NCI-H446 (cell line): Measurements from ENCODE around the gene ACOT8.
A peak's percentile ranks its signal among the peaks of the same experiment; 100 is the strongest.
"Not testable (repeated sequence)": the region's sequence is repeated elsewhere in the genome, so short reads cannot be mapped to it uniquely, and the experiment has no call there.

Source experiments
- DNase-seq, 2 experiments: peaks; one replicate each; lab custom pipeline; 2025; lab: John Stamatoyannopoulos, UW

Gene ACOT8

GRCh38 chr20:45857114-45857881 lies at the start of gene ACOT8, which contains the start of gene ZSWIM3:
ACOT8 (minus strand) TSS chr20:45857392; CDS start chr20:45857315, 77 bp downstream.
ZSWIM3 (plus strand) TSS chr20:45857614; CDS start chr20:45857826, 212 bp downstream.
- DNase-seq: peak; percentile 100

DNA sequence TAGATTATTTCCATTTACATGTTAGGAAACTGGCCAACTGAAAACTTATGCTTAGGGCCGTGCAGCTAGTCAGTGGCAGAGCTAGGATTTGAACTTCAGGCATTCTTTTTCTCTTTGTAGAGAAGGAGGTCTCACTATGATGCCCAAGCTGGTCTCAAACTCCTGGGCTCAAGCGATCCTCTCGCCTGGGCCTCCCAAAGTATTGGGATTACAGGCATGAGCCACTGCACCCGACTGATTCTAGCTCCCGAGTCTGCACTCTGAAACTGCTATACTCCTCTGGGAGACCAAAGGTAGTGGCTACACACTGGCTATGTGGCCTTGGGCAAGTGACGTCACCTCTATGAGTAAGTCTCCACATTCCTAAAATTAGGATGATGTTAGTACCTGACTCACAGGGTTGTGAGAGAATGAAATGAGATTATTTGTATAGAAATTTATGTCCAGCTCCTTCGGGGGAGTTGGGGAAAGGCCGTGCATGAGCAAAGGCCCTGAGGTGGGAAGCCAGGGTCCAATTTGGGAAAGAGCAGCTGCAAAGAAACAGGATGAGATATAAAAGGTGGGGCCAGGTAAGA lies 48.4 kb upstream of the ACOT8 start:
- no peak for DNase-seq

DNA sequence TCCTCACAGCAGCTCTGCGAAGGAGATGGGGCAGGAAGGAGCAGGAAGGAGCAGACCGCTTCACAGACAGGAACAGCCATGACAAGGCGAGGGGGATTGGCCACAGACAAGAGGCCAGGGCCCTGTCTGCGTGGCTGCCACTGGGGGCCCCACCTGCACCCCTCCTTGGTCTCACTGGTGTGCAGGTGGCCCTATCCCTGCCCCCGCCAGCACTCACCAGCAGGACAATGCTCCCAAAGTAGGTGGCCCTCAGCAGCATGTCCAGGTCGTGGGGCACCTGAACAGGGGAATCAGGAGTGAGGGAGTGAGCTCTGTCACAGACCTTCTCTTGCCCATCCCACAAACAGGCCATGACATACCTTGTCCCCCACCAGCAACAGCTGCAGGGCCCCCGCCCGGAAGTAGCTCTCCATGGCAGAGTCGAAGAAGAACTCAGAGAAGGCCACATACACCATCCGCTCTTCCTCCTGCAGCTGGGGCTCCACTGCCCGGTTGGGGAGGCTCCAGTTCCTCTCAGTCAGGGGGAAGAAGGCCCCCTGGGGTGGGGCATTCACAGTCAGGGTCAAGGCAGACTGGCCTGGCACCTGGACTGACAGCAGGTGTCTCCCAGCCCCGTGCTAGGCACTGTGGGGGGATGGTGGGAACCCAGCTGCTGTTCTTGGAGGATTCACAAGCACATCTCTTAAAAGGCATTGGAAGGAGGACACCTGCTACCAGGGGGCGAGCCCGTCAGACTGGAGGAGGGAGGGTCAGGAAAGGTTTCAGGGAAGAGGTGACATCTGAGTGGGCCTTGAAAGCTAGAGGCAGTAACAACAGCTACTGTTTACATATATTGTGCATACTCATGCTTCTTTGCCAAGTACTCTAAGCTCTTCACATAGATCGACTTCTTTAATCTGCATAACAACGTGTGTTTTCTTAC lies 47.7 kb upstream of the ACOT8 start:
- DNase-seq: no peak

DNA sequence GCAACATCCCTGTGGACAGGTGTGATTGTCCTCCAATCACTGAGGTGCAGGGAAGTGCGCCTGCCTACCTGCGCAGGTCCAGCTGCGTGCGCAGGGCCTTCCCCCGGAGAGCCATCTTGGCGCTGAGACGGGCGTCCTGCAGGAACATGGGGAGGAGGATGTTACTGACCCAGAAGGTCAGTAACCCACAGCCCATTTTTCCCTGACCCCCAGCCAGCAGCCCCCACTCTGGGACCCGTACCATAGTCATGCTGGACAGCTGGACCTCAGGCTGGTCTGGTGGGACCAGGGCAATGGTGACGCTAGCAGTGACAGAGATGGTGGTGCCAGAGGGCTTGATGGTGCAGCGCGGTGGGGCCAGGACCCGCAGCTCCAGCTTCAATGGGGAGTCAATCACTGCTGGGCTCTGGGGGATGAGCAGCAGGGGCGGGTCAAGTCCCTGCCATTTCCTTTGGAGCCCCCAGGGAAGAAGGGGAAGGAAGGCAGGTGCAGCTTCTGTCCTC lies 45.1 kb upstream of the ACOT8 start:
- no peak for DNase-seq

GRCh38 chr20:45901332-45901731 lies 44.1 kb upstream of the ACOT8 start:
- not testable (repeated sequence) for DNase-seq

DNA sequence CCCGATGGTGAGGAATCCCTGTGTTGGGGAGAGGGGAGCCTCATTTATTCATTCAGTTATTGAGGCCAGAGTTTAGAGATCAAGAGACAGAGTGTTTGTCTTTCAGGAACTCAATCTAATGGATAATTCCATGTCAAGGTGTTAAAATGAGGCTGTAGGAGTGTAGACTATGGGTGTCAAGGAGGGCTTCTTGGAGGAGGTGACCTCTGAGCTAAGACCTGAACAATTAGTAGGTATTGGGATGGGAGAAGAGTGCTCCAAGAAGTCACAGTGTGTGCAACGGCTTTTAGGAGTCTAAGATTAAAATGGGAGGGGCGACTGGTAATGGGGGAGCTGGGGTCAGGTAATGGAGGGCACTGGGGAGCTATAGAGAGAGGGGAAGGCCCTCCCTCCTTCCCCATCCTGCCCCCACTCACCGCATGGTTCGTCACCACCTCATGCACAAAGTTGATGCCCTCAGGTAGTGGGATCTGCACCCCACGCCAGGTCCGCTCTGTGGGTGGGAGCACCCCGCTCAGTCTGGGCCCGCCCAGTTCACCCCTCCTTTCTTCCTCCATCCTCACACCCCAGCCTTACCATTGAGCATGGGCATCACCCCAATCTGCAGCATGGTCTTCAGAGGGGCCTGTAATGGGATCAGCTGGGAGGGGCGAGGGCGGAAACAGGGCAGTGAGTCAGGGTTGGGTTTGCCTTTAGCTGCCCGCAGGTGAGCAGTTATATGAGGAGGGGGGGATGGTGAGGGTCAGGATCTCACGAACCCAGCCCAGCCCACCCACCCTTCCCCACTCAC lies 42.0 kb upstream of the ACOT8 start:
- DNase-seq: no peak

- no peak for DNase-seq
Measured at GRCh38 chr20:45898285-45898684, 41.1 kb upstream of the ACOT8 start.

DNA sequence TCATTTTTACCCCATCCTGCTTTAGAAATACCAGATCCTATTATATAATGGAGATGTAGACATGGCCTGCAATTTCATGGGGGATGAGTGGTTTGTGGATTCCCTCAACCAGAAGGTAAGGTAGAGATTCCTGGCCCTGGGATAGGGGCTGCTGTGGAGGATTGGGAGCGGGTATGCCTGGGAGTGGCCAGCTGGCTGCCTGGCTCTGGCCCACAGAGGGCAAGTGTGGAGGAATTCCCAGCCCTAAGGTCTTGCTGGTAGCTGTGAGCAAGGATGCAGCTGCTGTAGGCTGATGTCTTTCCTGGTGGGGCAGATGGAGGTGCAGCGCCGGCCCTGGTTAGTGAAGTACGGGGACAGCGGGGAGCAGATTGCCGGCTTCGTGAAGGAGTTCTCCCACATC lies 40.5 kb upstream of the ACOT8 start:
- DNase-seq: no peak

- DNase-seq: no peak
Measured at GRCh38 chr20:45897289-45897688, 40.1 kb upstream of the ACOT8 start.

- no peak for DNase-seq
Measured at GRCh38 chr20:45896641-45897161, 39.5 kb upstream of the ACOT8 start.

- DNase-seq: no peak
Measured at GRCh38 chr20:45894797-45895196, 37.6 kb upstream of the ACOT8 start.

DNA sequence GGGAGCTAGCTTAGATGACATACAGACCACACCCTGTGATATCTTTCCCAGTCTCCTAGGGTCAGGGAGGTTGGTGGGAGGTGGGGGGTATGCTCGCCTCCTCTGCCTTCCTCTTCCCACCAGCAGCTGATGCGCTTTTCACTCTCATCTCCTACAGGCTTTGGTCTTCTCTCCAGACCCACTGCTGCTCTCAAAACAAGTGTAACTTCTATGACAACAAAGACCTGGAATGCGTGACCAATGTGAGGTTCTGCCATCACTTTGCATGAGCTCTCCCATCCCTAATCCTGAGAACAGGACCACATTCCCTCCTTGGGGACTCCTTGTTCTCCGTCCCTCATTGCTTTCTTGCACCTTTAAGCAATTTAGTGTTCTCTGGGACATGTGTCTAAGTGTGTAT lies 36.6 kb upstream of the ACOT8 start:
- no peak for DNase-seq

- DNase-seq: no peak
Measured at GRCh38 chr20:45892828-45893500, 35.8 kb upstream of the ACOT8 start.

- DNase-seq: no peak
Measured at GRCh38 chr20:45892049-45892825, 35.0 kb upstream of the ACOT8 start.

- peak; percentile 81 to 87 for DNase-seq
Measured at GRCh38 chr20:45890985-45891983, 34.1 kb upstream of the ACOT8 start, which contains the start of the genes CTSA and NEURL2. CTSA (plus strand) TSS chr20:45891335; CDS start chr20:45891569, 234 bp downstream. NEURL2 (minus strand) TSS chr20:45891208; CDS start chr20:45890991, 217 bp downstream.

DNA sequence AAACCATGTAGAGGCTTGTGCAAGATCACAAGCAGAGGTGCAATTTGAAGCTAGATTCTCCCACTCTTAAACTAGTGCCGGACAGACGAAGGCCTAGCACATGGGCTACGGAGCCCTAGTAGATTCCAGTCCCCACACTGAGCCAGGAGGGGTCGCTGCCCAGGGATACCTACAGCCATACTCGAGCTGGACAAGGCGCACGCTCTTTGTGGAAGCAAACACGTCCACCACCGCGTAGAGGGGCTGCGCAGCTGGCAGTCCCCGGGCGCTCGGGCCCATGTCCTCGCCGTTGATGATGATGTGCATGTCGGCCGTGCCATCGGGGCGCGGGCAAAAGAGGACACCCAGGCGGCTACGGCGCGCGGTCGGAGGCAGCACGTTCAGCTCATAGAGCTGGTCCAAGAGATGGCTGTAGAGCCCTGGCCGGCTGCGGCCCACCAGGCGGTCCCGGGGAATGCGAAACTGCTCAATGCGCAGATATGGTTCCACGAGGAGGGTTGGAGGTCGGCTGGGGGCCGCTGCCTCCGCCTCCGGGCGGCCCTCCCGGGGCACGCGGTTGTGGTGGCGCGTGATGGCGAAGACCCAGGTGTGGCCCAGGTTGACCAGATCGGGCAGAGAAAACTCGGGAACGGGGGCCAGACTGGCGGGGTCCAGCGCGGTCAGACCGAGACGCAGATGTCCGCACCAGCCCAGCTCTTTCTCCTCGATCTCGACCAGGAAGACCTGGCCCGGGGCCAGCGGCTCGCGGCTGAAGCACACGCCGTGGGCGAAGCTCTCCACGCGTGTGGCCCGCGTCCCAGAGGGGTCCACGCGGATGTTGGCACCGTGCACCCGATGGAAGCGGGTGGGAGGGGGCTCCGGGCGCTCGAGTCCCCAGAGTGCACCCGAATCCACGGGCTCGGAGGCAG lies 33.1 kb upstream of the ACOT8 start:
- DNase-seq: peak in 1 of 2 experiments; percentile 35

DNA sequence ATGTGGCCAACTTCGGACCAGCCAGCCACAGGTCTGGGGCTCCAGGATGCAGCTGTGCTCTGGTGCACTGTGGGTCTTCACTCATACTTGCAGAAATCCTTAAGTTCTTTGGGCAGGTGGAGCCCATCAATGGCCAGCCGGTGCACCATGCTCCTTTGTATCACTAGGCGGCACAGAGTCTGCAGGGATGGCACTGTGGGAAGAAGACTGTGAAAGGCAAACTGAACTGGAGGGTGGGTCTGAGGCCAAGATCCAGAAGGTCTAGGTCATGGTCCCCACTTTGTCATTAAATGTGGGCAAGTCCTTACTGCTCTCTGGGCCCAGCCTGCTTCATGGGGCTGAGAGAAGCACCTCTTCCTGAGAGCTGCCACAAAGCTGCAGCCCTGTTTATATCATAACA lies 31.5 kb upstream of the ACOT8 start:
- DNase-seq: no peak
